ENCODE measurements around the gene ZNF550. TPM values are rescaled to one million over a fixed set of nuclear protein-coding genes. Genes with fewer than 3 reads are reported as not detected.
"Not testable (repeated sequence)": the region's sequence is repeated elsewhere in the genome, so short reads cannot be mapped to it uniquely, and the experiment has no call there.

The ZNF550 gene
- total and polyA plus RNA-seq, 2 experiments from 2014 or later = 3.5 to 7.3 TPM

DNA sequence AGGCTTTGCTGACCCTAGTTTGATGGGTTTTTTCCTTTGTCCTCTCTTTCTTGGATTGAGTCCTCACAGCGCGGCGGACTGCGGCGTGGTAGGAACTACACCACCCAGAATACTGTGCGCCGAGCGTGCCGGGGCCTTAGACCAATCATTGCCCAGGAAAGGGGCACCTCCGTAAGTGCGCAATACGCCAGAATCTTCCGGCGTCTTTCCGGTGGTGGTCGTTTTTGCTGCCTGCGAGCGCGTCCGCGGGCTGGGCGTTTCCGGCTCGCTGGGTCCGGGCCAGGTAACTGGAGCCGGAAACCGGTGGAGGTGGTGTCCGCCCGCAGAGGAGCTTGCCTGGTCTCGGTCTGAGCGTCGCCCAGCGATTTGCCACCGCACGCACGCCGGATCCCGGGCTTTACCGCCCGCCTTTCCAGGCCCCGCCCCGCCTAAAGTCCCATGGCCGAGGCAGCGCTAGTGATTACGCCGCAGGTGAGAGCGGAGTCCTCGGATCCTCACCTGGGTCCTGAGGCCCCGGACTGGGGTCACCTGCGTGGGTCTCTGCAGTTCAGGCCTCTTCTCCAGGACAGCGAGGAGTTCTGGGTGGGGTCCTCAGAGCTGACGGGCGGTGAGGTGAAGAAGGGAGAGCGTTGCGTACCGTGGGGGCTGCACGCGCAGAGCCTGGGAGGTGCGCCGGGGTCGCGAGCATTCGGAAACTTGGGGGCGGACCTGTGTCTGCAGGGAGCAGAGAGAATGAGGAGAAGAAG, 32.4 kb downstream of the ZNF550 start, which contains the start of gene ZNF549:
ZNF549 (plus strand) TSS at position 221 of the 746 bp plus-strand sequence; CDS start at position 439, 218 bp downstream.
- Histone ChIP-seq H3K36me3 (ENCODE audit: low read depth) (no peaks in the 10 kb centered on the region), H3K79me2 (ENCODE audit: insufficient read depth) (peaks cover 50% of the 10 kb centered on the region), H3F3A (ENCODE audit: insufficient read depth) (0 out of 2 replicates have a peak, but pooled peaks cover 17% of the 10 kb centered on the region), H3K4me1 (ENCODE audit: insufficient read depth) (peaks cover 6% of the 10 kb centered on the region; the same call in 1 of the 2 replicates), H4K20me1 (ENCODE audit: insufficient read depth) (no peaks in the 10 kb centered on the region), H3K4me2 (ENCODE audit: unreplicated experiment) (peak within 1 kb of the TSS; percentile 97), H3K9ac (peak within 1 kb of the TSS; percentile 87), H3K4me3 (peak within 1 kb of the TSS; percentile 98), H3K27me3 (replicated peaks; ENCODE audit: insufficient read depth) (no peaks in the 10 kb centered on the region), H3K27ac (peak within 1 kb of the TSS; percentile 48), H3K9me3 (ENCODE audit: low read depth) (no peaks in the 10 kb centered on the region), H2AFZ (peak within 1 kb of the TSS; percentile 99), H3K9me2 (ENCODE audit: insufficient read depth) (no peaks in the 10 kb centered on the region)
- TF ChIP-seq EZH2phosphoT487 (IDR thresholded peaks at IDR 0.05; ENCODE audit: insufficient read depth, low read depth) (no peak), EZH2 (IDR thresholded peaks at IDR 0.05; ENCODE audit: insufficient read depth, poor library complexity, severe bottlenecking) (no peak)
- in situ Hi-C loops (cut with MboI) = no loop called here
- WGBS, 2 experiments (ENCODE audit: low coverage in 1 of 2, low lambda C conversion rate in 2 of 2, missing lambda C conversion rate in 2 of 2) = 2 to 5% methylated on average over 63 to 64 of the region's 64 CpGs
- DNase-seq = peak; percentile 96

DNA sequence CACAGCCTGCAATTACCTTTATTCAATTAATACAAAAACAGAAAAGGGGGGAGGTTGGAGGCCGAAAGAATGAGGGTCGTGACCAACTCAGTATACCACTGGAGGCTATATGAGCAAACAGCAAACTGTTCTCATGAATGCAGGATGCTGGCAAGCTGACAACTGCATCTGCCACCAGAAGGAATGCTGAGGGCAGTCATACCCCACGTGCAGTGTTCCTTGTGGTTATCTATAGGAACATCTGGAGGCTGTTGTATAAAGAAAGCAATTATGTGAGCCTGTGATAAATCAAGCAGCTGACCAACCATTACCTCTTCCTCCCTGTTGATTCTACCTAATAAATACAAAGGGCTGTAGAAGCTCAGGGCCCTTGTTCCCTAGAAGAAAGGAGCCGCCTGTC, 41.6 kb downstream of the ZNF550 start:
- not testable (repeated sequence) for H3K9ac ChIP-seq
- 77 to 81% methylated on average over 4 of the region's 4 CpGs for WGBS, 2 experiments (ENCODE audit: low coverage in 1 of 2, low lambda C conversion rate in 2 of 2, missing lambda C conversion rate in 2 of 2)

DNA sequence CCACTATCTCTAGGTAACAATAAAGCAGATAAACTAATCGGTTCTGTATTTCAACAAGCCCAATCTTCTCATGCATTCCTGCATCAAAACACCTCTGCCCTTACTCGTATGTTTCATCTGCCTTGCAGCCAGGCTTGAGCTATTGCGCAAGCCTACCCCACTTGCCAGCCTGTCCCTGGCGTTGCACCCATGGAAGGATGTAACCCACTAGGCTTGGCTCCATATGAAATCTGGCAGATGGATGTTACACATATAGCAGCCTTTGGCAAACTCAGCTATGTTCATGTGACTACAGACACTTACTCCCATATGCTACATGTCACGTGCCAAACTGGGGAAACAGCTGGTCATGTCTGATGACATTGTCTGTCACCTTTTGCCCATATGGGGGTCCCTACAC, 44.4 kb downstream of the ZNF550 start:
- H3K4me2 ChIP-seq (ENCODE audit: unreplicated experiment) = no peak overlapping the region
- WGBS, 2 experiments (ENCODE audit: low coverage in 1 of 2, low lambda C conversion rate in 2 of 2, missing lambda C conversion rate in 2 of 2) = 83 to 86% methylated on average over 5 of the region's 5 CpGs
- TF ChIP-seq EZH2phosphoT487 (IDR thresholded peaks at IDR 0.05; ENCODE audit: insufficient read depth, low read depth) (no peak), EZH2 (IDR thresholded peaks at IDR 0.05; ENCODE audit: insufficient read depth, poor library complexity, severe bottlenecking) (no peak)
- H3K27ac ChIP-seq = no peak overlapping the region
- no peaks in the 10 kb centered on the region for H3K9me2 ChIP-seq (ENCODE audit: insufficient read depth)
- H3K79me2 ChIP-seq (ENCODE audit: insufficient read depth) = no peaks in the 10 kb centered on the region
- 0 out of 2 replicates have a peak, but pooled peaks cover 3% of the 10 kb centered on the region for H3F3A ChIP-seq (ENCODE audit: insufficient read depth)
- no peak overlapping the region for H3K4me3 ChIP-seq
- peaks cover 43% of the 10 kb centered on the region for H3K36me3 ChIP-seq (ENCODE audit: low read depth)
- DNase-seq = no peak
- H3K27me3 ChIP-seq (replicated peaks; ENCODE audit: insufficient read depth) = no peaks in the 10 kb centered on the region
- H3K9me3 ChIP-seq (ENCODE audit: low read depth) = no peaks in the 10 kb centered on the region
- no peak overlapping the region for H3K9ac ChIP-seq
- no peaks in the 10 kb centered on the region for H4K20me1 ChIP-seq (ENCODE audit: insufficient read depth)
- in situ Hi-C loops (cut with MboI) = no loop called here
- no peak overlapping the region for H2AFZ ChIP-seq
- H3K4me1 ChIP-seq (ENCODE audit: insufficient read depth) = no peaks in the 10 kb centered on the region

More for the DNA sequence above, 41.6 kb downstream of the ZNF550 start:
- H3K4me3 ChIP-seq; H2AFZ ChIP-seq; H3K9me3 ChIP-seq (ENCODE audit: low read depth); H3K79me2 ChIP-seq (ENCODE audit: insufficient read depth); H3K27ac ChIP-seq; H3K9me2 ChIP-seq (ENCODE audit: insufficient read depth); H3F3A ChIP-seq (ENCODE audit: insufficient read depth); H3K4me1 ChIP-seq (ENCODE audit: insufficient read depth); in situ Hi-C loops (cut with MboI); DNase-seq; H3K4me2 ChIP-seq (ENCODE audit: unreplicated experiment); H4K20me1 ChIP-seq (ENCODE audit: insufficient read depth); H3K27me3 ChIP-seq (replicated peaks; ENCODE audit: insufficient read depth): not testable (repeated sequence)
- H3K36me3 ChIP-seq (ENCODE audit: low read depth) = peaks cover 27% of the 10 kb centered on the region

DNA sequence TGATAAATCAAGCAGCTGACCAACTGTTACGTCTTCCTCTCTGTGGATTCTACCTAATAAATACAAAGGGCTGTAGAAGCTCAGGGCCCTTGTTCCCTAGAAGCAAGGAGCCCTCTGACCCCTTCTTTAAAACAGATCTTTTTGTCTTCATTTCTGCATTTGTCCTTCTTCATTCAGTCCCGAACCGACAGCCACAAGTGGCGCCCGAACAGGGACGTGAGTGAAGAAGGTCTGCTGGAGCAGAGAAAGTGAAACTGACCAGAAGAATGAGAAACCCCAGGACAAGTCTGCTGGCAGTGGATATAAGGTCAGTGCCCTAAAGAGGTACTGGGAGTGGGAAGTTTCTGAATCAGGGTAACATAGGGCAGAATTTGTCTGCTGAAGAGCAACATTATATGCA, 46.8 kb downstream of the ZNF550 start:
- Histone ChIP-seq H3K4me2 (ENCODE audit: unreplicated experiment) (no peak overlapping the region), H2AFZ (no peak overlapping the region), H3F3A (ENCODE audit: insufficient read depth) (peaks cover 17% of the 10 kb centered on the region), H3K36me3 (ENCODE audit: low read depth) (peaks cover 67% of the 10 kb centered on the region), H3K4me3 (no peak overlapping the region), H3K27ac (no peak overlapping the region), H3K9me3 (ENCODE audit: low read depth) (no peaks in the 10 kb centered on the region), H3K9ac (no peak overlapping the region), H4K20me1 (ENCODE audit: insufficient read depth) (no peaks in the 10 kb centered on the region), H3K27me3 (replicated peaks; ENCODE audit: insufficient read depth) (no peaks in the 10 kb centered on the region), H3K79me2 (ENCODE audit: insufficient read depth) (no peaks in the 10 kb centered on the region), H3K9me2 (ENCODE audit: insufficient read depth) (no peaks in the 10 kb centered on the region), H3K4me1 (ENCODE audit: insufficient read depth) (no peaks in the 10 kb centered on the region)
- in situ Hi-C loops (cut with MboI) = no loop called here
- TF ChIP-seq EZH2phosphoT487 (IDR thresholded peaks at IDR 0.05; ENCODE audit: insufficient read depth, low read depth) = no peak
- no peak for TF ChIP-seq EZH2 (IDR thresholded peaks at IDR 0.05; ENCODE audit: insufficient read depth, poor library complexity, severe bottlenecking)
- peak; percentile 23 for DNase-seq
- 92 to 94% methylated on average over 6 of the region's 6 CpGs for WGBS, 2 experiments (ENCODE audit: low coverage in 1 of 2, low lambda C conversion rate in 2 of 2, missing lambda C conversion rate in 2 of 2)
